Loucy (cell line): ENCODE data around the gene EDIL3.
"Not testable (repeated sequence)": the region's sequence is repeated elsewhere in the genome, so short reads cannot be mapped to it uniquely, and the experiment has no call there.

ENCODE experiments used
- H2AFZ ChIP-seq: fragments of 200-600 bp; sonication (generic); 2 replicates; pipeline ENCODE4 v1.6.0; 2016; ENCODE audit warnings: antibody characterized with exemption, mild to moderate bottlenecking, low read length, moderate library complexity
- H3F3A ChIP-seq: fragments of 200-600 bp; 2 replicates; pipeline ENCODE4 v1.6.0; 2016; ENCODE audit warnings: antibody characterized with exemption, low read depth, mild to moderate bottlenecking
- H3K27me3 ChIP-seq: fragments of 200-600 bp; sonication (generic); 2 replicates; pipeline ENCODE4 v1.6.1; 2014; ENCODE audit warnings: low read length, mild to moderate bottlenecking; ENCODE audit not compliant: insufficient read depth, poor library complexity, severe bottlenecking
- H3K36me3 ChIP-seq: fragments of 200-600 bp; sonication (generic); 2 replicates; pipeline ENCODE4 v1.6.1; 2016; ENCODE audit warnings: low read length; ENCODE audit not compliant: insufficient read depth
- H3K4me1 ChIP-seq: fragments of 200-600 bp; sonication (generic); 2 replicates; pipeline ENCODE4 v1.5.1; 2014; ENCODE audit warnings: low read length, mild to moderate bottlenecking; ENCODE audit not compliant: insufficient read depth, poor library complexity, severe bottlenecking
- H3K4me2 ChIP-seq: fragments of 200-600 bp; sonication (generic); 2 replicates; pipeline ENCODE4 v1.6.0; 2014; ENCODE audit warnings: antibody characterized with exemption, low read length, low read depth, mild to moderate bottlenecking; ENCODE audit not compliant: poor library complexity, severe bottlenecking
- H3K4me3 ChIP-seq: fragments of 200-600 bp; sonication (generic); 2 replicates; pipeline ENCODE4 v1.5.1; 2014; ENCODE audit warnings: low read length, mild to moderate bottlenecking, mixed read lengths; ENCODE audit not compliant: poor library complexity, severe bottlenecking
- H3K79me2 ChIP-seq: fragments of 200-600 bp; sonication (generic); 2 replicates; pipeline ENCODE4 v1.6.1; 2014; ENCODE audit warnings: low read length; ENCODE audit not compliant: insufficient read depth
- H3K9ac ChIP-seq: fragments of 200-600 bp; sonication (generic); 2 replicates; pipeline ENCODE4 v1.6.0; 2014; ENCODE audit warnings: mild to moderate bottlenecking, low read depth, low read length, moderate library complexity; ENCODE audit not compliant: poor library complexity, severe bottlenecking
- H3K9me2 ChIP-seq: fragments of 200-600 bp; sonication (generic); replicated peaks from 2 replicates; pipeline ENCODE4 v1.6.1; 2016; ENCODE audit warnings: low read depth, low read length, mixed read lengths
- H3K9me3 ChIP-seq: fragments of 200-600 bp; sonication (generic); 2 replicates; pipeline ENCODE4 v1.6.1; 2014; ENCODE audit warnings: mild to moderate bottlenecking, antibody characterized with exemption, low read length, low read depth; ENCODE audit not compliant: insufficient read depth
- H4K20me1 ChIP-seq: fragments of 200-600 bp; sonication (generic); 2 replicates; pipeline ENCODE4 v1.6.0; 2014; ENCODE audit warnings: antibody characterized with exemption, low read length, mild to moderate bottlenecking; ENCODE audit not compliant: insufficient read depth, poor library complexity, severe bottlenecking
- CTCF ChIP-seq: fragments of 200-600 bp; sonication (generic); conservative IDR thresholded peaks from 2 replicates; pipeline ENCODE4 v1.5.1; 2014; ENCODE audit warnings: mild to moderate bottlenecking, antibody characterized with exemption, low read length
- EZH2phosphoT487 ChIP-seq: fragments of 200-600 bp; IDR thresholded peaks from 2 replicates; pipeline ENCODE4 v1.6.1; 2018; ENCODE audit warnings: antibody characterized with exemption, mild to moderate bottlenecking, moderate library complexity, borderline replicate concordance

Gene EDIL3

DNA sequence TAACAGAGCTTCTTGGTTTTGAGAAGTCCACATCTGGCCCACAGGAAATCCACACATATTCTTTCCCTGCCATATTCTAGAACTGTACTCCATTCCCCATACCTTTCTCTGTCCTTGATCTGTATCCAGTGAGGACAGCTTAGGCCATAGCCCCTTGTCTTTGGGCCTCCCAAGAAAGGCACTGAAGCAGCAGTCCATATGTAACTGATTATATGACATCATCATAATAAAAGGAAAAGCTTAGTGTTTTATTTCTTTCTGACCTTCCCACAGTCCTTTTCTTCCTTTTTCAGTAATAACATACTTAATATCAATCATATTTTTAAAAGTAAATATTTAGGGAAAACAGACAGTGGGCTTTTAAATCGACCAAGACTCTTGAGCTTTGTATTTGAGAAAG is 222.0 kb downstream of the EDIL3 start:
- H3K4me2 ChIP-seq: no peak overlapping the region
- no peaks in the 10 kb centered on the region for H3K4me1 ChIP-seq
- H3K79me2 ChIP-seq: no peaks in the 10 kb centered on the region
- H3K36me3 ChIP-seq: no peaks in the 10 kb centered on the region
- H3K27me3 ChIP-seq: no peaks in the 10 kb centered on the region
- H4K20me1 ChIP-seq: no peaks in the 10 kb centered on the region
- H3K9ac ChIP-seq: no peak overlapping the region
- TF ChIP-seq CTCF (no peak), EZH2phosphoT487 (no peak)
- H3K9me2 ChIP-seq: no peaks in the 10 kb centered on the region
- H3K4me3 ChIP-seq: no peak overlapping the region
- no peaks in the 10 kb centered on the region for H3K9me3 ChIP-seq
- no peaks in the 10 kb centered on the region for H3F3A ChIP-seq
- no peak overlapping the region for H2AFZ ChIP-seq

DNA sequence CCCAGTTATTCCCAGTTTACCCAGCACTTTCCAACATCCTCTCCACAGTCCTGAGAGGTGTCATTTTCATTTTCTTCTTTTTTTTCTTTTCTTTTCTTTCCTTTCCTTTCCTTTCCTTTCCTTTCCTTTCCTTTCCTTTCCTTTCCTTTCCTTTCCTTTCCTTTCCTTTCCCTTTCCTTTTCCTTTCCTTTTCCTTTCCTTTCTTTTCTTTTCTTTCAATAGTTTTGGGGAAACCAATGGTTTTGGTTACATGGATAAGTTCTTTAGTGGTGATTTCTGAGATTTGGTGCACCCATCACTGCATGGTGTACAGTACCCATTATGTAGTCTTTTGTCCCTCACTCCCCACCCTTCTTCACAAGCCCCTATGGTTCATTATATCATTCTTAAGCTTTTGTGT is 224.0 kb downstream of the EDIL3 start:
- not testable (repeated sequence) for H3K9me3 ChIP-seq, H2AFZ ChIP-seq, H3K4me2 ChIP-seq, H3K4me3 ChIP-seq, H3F3A ChIP-seq, H4K20me1 ChIP-seq, H3K9ac ChIP-seq, H3K4me1 ChIP-seq, H3K36me3 ChIP-seq, H3K9me2 ChIP-seq, H3K27me3 ChIP-seq, H3K79me2 ChIP-seq

GRCh38 chr5:84149094-84149493 is 235.6 kb downstream of the EDIL3 start:
- Histone ChIP-seq H3K4me3 (no peak overlapping the region), H3K4me2 (no peak overlapping the region), H3K9me2 (no peaks in the 10 kb centered on the region), H3F3A (no peaks in the 10 kb centered on the region), H3K4me1 (no peaks in the 10 kb centered on the region), H2AFZ (no peak overlapping the region), H3K27me3 (no peaks in the 10 kb centered on the region), H3K9me3 (no peaks in the 10 kb centered on the region), H3K9ac (no peak overlapping the region), H3K36me3 (no peaks in the 10 kb centered on the region), H3K79me2 (no peaks in the 10 kb centered on the region), H4K20me1 (no peaks in the 10 kb centered on the region)
- TF ChIP-seq EZH2phosphoT487: no peak
- no peak for TF ChIP-seq CTCF

DNA sequence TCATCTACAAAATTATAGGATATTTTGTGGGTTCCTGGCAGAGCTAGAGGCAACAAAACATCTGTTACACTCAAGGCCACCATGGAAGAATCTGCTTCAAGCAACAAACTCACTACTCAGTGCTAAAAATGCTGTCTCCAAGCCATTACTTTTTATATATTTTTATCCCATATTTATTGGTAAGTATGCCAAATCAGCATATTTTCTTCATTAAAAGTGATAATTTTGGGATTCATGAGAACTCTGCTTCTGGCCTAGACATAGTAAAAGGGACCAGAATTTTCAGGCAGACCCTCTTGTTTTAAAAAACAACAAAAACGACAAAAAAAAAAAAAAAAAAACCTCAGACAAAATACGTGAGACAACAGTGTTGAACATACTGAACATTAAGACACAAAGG is 236.0 kb downstream of the EDIL3 start:
- H3F3A ChIP-seq: no peaks in the 10 kb centered on the region

More for the DNA sequence above, 236.0 kb downstream of the EDIL3 start:
- Histone ChIP-seq H4K20me1 (no peaks in the 10 kb centered on the region), H3K27me3 (no peaks in the 10 kb centered on the region), H3K79me2 (no peaks in the 10 kb centered on the region), H3K9ac (no peak overlapping the region), H3K36me3 (no peaks in the 10 kb centered on the region), H3K4me1 (no peaks in the 10 kb centered on the region), H3K4me2 (no peak overlapping the region), H2AFZ (no peak overlapping the region), H3K9me3 (no peaks in the 10 kb centered on the region), H3K9me2 (no peaks in the 10 kb centered on the region), H3K4me3 (no peak overlapping the region)
- no peak for TF ChIP-seq CTCF
- no peak for TF ChIP-seq EZH2phosphoT487
